Left cardiac atrium (tissue), 4 donors: Measurements from ENCODE around the gene FAM117A. TPM values are rescaled to one million over a fixed set of nuclear protein-coding genes. Genes with fewer than 3 reads are reported as not detected.
"Not testable (repeated sequence)": the region's sequence is repeated elsewhere in the genome, so short reads cannot be mapped to it uniquely, and the experiment has no call there.

Experiments used
- ATAC-seq, 2 donors: fragments of 200-7000 bp; cut with Tn5 transposase; one replicate each; pipeline ENCODE4 v1.9.1; 2020; ENCODE audit warnings: mild to moderate bottlenecking in 2 of 2, moderate library complexity in 2 of 2
- DNase-seq: peaks from one replicate; pipeline ENCODE4 v3.0.0-alpha.2; 2020
- intact Hi-C, 2 donors: fragments of 100-400 bp; cut with DNase I; formaldehyde crosslinking; loops; one replicate each; pipeline versions ENCODE4 v1.14.1 to v1.15.1; 2022 to 2023
- total RNA-seq, 2 donors: library from RNA; stranded (reverse); fragmentation: NEBNext Ultra II Directional; extraction: Animal tissue kit (Norgen Biotek cat#: 25700); gene quantifications; one replicate each; pipeline ENCODE4 v1.2.1, GENCODE V29; 2021
- donor health status: DM: no; HTN: yes; CAD: no.
- donor health status: DM: no; HTN: yes; CAD: no; lungs with severe emphysema.
- donor health status: DM: yes; HTN: yes; CAD: no.
- donor health status: Dilated cardiomyopathy.

Gene FAM117A
- total RNA-seq, 2 donors from 2014 or later: 5.3 to 13.9 TPM

DNA sequence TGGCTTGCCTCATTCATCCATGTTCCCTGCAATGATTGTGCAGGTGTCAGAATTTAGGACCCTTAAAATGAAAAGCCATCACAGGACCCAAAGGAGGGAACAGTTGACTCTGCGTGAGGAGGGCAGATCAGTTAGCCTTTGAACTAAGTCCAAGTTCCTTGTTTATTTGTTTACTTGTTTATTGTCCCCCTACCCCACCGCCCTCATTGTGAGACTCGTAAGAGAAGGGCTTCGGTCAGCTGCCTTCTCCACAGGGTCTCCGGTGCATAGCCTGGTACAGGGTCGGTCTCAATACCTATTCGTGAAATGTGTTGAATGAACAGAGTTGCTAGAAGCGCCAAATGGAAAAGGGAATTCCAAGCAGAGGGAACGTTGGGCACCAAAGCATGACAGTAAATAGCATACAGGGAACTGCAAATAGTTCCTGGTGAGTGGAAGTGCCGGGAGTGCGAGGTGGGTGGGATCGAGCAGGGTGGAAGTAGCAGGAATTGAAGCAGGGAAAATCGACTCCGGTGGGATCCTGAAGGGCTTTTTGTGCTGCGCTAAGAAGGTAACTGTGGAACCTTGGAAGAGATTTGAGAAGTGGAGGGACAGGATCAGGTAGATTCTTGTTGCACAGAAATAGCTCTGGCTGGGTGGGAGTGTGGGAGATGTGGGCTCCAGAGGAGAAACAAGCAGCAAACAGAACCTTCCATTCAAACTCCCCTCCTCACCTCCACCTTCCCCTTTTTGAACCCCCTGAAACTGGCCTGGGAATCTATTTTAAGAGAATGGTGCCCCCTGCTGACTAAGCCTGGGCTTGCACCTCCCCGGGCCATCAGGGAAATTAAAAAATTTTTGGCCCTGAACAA, 68.9 kb downstream of the FAM117A start:
- ATAC-seq (no peak), DNase-seq (no peak)
- intact Hi-C loops: loop anchor here (2.0 kb wide), 1 partner anchor 124 kb away; no protein-coding TSS in a partner anchor

DNA sequence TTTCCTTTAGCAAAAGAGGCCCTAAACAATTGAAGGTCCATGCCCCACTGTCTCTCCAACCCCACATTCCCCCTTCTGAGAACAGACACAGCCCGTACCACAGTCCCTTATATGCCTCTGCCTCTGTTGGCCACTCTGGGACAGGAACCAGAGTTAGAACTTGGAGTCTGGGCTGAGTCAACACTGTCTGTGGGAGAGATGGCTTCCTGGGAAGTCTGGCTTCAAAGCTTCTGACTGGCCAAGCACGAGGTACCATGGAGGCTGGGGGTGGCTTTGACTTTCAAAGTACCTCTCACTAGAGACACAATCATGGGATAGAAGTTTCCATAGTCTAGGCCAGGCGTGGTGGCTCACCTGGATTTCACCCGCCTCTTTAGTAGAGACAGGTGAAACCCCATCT, 71.2 kb downstream of the FAM117A start:
- intact Hi-C loops: no loop called here
- DNase-seq (no peak), ATAC-seq (no peak)

DNA sequence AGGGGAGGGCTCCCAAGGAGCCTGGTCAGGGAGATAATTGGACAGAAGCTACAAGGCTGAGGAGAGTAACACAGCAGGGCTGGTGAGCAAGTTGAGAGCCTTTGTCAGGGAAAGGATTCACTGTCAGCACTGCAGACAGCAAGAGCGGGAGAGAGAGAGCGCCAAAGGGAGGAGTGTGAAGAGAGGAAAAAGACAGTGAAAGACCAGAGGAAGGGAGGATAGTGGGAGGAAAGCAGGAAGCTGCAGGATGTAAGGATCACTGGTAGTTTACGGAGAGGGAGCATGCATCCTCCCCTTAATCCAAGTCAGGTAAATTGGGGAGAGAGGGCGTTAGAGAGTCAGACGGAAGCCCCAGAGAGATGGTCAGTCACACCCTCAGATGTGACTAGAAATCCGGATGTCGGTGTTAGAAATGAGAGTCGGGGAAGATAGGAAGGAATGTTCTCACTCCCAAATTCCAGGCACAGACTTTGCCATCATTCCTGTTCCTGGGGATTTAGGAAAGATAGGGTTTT, 72.2 kb downstream of the FAM117A start:
- intact Hi-C loops: no loop called here
- ATAC-seq: peak; percentile 33 to 36

DNA sequence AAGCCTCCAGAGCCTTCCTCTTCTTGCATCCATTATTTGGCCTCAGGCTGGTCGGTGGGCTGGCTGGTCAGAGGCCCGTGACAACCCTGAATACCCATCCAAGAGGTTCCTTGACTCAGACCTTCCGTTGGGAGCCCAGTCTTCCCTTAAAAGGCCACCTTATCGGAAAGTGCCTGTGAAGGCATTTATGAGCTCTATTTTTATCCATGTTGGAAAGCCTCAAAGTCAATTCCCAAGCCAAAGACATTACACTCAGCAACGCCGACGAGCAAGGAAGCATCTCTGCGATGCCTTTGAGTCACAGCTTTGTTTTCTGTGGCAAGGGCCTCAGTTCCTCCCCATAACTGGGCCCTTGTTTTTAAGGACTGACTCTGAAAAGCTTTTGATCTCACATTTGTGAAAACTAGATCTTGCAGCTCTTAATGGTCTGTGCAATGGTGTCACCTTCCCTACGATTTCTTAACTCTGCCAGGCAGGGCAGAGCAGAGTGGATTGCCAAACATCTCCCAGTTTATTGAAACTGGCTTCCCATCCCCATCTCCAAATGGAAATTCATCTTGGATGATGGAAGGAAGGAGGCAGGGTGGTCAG, 72.8 kb downstream of the FAM117A start:
- DNase-seq (peak; percentile 75), ATAC-seq (peak; percentile 85 to 89)
- intact Hi-C loops: no loop called here

More for the DNA sequence above, 72.2 kb downstream of the FAM117A start:
- DNase-seq: no peak

DNA sequence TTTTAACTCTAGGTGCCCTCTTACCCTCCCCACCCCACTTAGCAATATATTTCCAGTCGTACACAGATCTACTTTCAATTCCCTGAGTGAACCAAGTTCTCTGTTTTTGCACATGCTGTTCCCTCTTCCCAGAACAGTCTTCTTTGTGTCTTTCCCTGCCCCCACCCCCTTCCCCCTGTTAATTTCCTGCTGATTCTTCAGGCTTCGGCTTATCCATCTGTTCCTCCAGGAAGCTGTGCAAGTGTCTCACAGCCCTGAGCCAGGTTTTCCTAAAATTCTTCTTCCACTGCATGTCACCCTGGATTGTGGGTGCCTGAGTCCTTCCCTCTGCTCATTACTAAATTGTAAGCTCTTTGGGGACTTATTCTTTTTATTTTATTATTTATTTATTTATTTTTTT, 73.7 kb downstream of the FAM117A start:
- ATAC-seq (no peak), DNase-seq (no peak)
- intact Hi-C loops: no loop called here

DNA sequence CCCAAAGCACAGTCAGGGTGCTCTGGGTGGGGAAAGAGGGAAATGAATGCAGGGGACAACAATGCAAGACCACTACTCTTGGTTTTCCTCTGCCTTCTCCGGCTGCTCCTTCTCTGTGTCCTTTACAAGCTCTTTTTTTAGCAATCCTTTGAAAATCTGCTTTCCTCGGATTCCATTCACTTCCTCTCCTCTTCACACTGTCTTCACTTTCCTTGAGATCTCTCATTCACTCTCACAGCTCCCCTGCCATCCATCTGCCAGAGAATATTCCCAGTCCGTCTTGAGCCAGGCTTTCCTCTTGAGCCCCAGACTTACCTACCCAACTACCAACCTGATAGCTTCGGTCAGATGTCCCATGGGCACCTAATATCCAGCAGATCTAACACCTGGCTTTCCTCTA, 75.1 kb downstream of the FAM117A start:
- intact Hi-C loops: no loop called here
- DNase-seq: no peak
- no peak for ATAC-seq

DNA sequence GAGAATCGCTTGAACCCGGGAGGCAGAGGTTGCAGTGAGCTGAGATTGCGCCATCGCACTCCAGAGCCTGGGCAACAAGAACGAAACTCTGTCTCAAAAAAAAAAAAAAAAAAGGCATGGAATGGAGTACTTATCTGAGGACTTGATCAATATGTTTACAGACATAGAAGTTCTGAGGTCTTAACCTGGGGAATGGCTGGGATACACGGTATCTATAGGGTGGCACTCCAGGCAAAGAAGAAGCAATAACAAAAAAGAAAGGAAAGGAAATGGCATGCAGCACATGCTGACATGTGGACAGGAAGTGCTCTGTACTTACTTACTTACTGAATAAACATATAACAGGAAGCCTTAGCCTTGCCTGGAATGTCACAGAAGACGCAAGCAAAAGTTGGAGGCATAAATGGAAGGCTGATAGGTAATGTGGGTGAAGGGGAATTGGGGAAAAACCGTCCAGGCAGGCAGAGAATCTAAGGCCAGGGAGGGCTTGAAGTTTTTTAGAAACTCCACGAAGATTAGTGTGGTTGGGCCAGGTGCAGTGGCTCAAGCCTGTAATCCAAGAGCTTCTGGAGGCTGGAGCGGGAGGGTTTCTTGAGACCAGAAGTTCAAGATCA, 75.9 kb downstream of the FAM117A start:
- intact Hi-C loops: no loop called here
- ATAC-seq (peak; percentile 19 to 20), DNase-seq (no peak)

DNA sequence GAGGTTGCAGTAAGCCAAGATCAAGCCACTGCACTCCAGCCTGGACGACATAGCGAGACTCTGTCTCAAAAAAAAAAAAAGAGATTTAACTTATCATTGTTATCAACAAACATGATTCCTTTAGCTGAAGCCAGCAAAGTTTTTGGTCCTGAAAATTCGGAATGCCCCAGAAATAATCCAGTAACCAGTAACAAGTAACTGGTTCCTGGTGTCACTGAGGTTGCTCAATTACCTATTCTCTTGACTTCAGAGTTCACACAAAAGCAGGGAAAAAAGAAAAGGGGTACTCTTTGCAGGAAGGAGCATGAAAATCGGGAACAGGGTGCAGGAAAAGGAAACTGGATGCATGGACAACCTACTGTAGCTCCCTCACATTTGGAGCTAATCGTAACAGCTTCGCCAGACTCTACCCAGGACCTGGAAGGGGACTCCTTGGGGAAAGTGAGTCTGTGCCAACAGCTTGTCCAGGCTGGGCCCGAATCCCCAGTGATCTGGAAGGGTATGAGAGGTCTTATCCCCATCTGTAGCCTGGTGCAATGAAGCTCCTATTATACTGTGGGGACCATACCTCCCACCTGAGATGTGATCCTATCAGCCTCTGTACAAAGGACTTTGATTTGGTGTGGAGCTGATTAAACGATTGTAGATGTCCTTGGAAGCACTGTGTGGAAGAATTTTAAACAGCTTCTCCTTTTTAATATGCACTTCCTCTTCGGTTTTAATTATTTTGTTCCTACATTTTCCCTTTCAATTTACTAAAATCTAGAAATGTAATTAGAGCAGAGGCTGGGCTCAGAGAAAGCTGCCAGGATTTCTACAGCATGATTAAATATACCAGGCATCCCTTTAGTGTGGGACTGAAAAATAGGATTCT, 82.6 kb downstream of the FAM117A start:
- intact Hi-C loops: no loop called here
- DNase-seq (no peak), ATAC-seq (no peak)

DNA sequence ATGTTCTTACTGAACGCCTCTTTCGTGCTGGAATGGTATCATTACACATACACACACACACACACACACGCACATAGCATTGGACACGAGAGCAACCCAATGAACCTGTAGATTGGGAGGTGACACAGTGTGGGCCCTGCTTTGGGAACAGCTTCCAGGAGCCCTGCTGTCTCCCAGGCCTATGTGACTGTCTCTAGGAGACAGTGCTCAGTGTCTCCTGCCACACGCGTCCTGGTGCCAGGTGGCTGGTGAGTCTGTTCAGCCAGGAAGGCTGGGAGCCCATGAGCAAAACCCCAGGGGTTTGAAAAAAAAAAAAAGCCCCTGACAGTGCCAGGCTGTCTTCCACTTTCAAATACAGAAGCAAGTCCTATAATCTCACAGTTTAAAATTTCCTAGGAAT, 83.6 kb downstream of the FAM117A start:
- no peak for ATAC-seq
- no peak for DNase-seq
- intact Hi-C loops: no loop called here

DNA sequence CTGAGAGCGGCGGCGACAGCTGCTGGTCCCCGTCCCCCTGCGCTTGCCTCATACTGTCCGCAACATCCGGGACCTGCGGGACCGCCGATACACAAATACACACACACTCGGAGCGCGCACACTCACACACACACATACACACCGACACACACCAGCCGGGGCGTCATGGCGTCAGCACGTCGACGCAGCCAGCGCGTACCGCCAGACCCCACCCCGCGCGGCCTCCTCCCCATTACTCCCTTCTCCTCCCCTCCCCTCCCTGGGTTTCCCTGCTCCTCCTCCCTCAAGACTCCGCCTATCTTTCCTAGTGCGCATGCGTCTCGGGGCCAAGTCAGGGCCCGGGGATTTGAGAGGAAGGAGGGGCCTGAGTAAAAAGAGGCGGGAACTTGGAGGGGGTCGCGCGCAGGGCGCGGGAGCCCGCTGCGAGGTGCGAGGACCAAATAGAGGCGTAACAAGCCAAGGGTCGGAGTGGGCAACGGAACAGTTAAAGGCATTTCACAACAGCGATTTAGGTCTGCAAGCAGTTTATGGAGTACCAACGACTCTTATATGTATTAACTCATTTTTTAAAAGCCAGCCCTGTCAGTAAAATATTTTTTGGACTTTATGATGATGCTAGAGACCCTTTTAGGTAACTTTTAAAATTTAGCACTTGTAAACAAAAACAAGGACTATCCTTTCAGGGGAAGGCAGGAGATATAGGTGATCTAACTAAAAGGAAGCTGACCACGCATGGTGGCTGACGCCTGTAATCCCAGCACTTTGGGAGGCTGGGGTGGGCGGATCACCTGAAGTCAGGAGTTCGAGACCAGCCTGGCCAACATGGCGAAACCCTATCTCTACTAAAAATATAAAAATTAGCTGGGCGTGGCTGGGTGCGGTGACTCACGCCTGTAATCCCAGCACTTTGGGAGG, 85.7 kb downstream of the FAM117A start, which contains the start of gene SPOP:
Gene SPOP, minus strand, starts transcription at position 165 of the 915 bp plus-strand sequence. CDS start 55,287 bp downstream, outside the sequence.
- intact Hi-C loops: loop anchor here in 1 of 2 donors (5.0 kb wide), 1 partner anchor 101 kb away; the partner anchor contains the start of gene NXPH3
- DNase-seq (peak; percentile 100), ATAC-seq (peak; percentile 98 to 99)

DNA sequence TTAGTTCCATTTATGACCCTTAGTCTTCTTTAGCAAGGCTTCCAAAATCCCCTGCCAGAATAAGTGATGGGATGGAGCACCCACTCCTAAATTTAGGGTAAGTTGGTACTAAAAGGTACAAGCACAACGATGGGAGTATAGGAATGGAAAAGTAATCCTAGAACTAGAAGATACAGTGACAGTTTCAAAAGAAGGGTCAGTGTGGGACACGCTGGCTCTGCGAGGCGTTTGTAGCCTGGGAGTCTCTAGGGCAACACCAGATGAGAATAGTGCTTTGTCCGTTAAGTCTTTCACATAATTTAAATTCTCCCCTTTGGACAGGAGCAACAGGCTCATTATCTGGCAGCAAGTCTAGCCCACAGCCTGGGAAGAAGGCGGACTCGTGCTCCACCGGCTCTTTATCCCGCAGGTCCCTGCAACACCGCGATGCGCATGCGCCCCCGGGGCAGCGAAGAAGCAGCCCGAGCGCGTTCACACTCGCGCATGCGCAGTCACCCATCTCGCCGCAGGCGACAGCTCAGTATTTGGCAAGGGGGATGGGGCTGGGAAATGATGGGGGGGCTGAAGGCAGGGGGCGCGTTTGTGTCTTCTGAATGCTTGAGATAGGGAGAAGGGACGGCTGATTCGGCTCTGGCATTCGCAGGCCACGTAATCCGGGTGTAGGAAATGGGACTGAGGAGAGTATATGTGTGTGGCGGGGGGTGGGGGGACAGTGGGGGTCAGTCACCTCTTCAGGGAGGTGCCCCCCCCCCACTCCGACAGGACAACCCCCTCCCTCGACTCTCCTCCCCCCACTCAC, 86.6 kb downstream of the FAM117A start:
- peak; percentile 99 for DNase-seq
- intact Hi-C loops: loop anchor here in 1 of 2 donors (5.0 kb wide), 1 partner anchor 100 kb away; the partner anchor contains the start of gene NXPH3
- peak; percentile 85 to 87 for ATAC-seq

DNA sequence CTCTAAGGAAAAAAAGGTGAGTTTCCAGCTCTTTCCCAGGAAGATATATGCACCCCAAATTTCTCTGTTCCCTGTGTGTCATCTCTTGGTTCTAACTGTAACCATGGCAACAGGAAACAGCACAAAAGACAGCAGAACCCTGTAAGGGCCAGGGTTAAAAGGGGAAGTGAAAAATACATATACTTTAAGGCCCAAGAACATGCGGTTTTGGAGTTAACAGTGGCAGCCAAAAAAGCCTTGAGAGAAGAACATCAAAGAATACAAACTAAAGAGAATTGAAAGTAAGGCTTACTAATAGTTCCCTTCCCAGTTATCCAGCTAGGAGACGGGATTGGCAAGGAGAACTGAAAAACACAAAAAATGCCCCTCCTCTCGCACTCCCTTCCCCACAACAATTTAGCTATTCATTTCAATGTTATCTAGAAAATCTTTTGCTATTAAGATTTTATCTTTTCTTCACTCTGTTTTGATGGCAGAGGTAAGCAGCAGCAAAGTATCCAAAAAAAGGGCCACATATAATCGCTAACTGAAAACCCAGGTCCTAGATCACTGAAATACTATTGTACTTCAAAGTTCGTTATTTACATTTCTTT, 87.6 kb downstream of the FAM117A start:
- no peak for DNase-seq
- ATAC-seq: no peak
- intact Hi-C loops: loop anchor here in 1 of 2 donors (5.0 kb wide), 1 partner anchor 99 kb away; the partner anchor contains the start of gene NXPH3

DNA sequence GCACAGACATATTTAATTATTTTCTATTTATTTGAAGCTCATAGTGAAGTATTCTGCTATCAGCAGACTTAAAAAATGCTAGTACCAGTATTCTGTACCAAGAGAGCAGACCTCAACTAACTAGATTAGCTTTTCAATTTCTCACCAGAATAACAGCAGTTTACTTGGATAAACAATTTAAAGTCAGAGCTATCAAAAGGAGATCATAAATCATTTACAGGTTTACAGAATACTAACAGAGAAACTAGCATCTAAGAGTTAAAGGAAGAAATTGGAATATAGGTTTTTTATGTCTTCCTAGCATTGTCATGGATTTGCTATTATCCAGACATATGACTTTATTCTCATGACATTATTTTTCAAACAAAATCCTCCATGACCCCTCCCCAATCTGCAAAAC, 89.4 kb downstream of the FAM117A start:
- no peak for ATAC-seq
- intact Hi-C loops: no loop called here

DNA sequence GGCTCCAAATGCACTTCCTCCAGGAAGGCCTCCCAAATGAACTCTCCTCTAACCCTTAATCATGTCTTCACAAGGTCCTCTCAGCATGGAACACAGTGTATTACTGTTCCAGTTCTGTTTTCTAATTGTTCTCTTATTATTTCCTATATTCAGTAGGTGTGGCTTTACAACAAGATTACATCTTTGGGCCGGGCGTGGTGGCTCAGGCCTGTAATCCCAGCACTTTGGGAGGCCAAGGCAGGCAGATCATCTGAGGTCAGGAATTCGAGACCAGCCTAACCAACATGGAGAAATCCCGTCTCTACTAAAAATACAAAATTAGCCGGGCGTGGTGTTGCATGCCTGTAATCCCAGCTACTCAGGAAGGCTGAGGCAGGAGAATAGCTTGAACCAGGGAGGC, 90.3 kb downstream of the FAM117A start:
- ATAC-seq, DNase-seq, intact Hi-C loops: not testable (repeated sequence)

More for the DNA sequence above, 89.4 kb downstream of the FAM117A start:
- DNase-seq: no peak

DNA sequence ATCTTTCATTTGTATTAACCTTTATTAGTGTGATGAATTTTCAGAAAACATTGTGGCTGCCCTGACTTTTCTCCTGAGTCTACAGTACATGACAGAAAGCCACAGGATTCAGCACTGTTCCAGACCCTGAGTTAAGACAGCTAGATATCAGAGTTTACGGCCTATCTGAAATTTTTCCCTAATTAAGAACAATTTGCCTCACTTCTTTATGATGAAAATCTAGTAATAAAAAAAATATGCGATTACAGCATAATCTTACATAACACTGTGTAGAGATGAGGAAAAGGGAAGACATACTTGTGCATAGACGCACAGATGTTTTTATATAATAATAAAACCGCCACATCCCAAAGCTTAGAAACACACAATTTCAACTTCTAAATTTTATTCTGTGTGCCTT, 93.3 kb downstream of the FAM117A start:
- intact Hi-C loops: no loop called here
- no peak for DNase-seq
- ATAC-seq: peak in 1 of 2 donors; percentile 33

DNA sequence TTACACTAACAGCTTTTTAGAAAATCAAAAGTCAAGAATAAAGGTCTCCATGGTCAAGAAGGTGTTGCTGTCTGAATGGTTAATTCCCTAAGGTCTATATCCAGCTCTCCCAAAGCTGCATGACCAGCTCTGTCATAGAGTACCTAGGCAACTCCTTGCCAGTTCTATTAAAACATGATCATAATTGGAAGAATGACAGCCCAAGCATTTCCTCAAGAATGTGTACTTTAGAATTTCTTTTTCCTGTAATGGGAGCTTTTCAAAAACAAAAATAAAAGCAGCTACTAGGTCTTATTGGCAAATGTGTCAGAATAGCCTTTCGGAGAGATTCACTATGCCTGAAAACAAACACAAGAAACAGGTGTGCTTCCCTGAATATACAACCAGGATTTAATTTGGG, 93.9 kb downstream of the FAM117A start:
- no peak for ATAC-seq
- intact Hi-C loops: no loop called here
- no peak for DNase-seq
